ENCODE data around the gene UBQLN4.
A peak's percentile ranks its signal among the peaks of the same experiment; 100 is the strongest.

The UBQLN4 gene

DNA sequence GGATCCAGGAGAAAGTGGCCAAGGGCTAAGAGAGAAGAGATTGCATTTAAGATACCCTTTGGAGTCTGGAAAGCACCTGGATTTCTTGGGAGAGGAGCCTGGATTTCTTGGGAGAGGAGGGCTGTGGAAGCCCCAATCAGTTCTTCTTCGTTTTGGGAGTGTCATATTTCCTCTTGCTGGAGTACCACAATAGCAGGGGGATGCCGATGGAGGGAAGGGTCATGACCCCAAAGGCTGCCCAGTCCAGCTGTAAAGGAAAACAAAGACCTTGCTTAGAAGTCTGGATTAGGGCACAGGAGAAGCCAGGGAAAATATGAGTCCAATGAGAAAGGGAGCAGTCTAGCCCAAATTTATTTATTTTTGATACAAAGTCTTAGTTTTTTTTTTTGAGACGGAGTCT lies 44.2 kb downstream of the UBQLN4 start:
- DNase-seq, result no peak

DNA sequence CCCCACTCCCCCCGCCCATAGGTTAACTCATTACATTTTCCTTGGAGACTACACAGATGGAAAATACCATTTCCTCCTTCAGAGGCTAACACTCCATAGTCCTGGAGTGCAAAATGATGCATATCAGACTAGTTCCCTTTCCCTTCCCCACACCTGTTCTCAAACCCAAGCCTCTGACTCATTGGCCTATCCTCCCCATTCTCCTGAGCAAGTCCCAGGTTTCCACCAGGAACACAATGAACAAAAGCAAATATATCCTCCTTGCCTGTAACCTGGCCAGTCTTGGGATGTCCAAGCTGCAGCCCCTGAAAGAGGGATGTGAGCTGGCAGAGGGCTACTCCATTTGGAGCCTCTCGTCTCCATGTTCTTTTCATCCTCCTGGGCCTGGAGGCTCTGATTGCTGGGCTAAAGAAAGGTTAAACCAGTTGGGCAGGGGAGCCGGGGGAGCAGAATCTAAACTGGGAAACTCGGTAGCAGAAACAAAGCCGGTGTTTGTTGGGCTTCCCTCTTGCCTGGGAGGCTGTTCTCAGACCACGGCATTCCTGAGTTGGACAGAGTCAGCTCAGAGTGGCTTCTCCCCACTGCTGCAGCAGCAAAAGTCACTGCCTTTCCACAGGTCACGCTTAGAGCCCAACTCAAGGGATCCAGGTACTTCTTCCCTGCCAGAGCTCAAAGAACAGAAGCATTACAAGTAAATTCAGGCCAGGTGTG lies 46.8 kb downstream of the UBQLN4 start:
- no peak for DNase-seq

DNA sequence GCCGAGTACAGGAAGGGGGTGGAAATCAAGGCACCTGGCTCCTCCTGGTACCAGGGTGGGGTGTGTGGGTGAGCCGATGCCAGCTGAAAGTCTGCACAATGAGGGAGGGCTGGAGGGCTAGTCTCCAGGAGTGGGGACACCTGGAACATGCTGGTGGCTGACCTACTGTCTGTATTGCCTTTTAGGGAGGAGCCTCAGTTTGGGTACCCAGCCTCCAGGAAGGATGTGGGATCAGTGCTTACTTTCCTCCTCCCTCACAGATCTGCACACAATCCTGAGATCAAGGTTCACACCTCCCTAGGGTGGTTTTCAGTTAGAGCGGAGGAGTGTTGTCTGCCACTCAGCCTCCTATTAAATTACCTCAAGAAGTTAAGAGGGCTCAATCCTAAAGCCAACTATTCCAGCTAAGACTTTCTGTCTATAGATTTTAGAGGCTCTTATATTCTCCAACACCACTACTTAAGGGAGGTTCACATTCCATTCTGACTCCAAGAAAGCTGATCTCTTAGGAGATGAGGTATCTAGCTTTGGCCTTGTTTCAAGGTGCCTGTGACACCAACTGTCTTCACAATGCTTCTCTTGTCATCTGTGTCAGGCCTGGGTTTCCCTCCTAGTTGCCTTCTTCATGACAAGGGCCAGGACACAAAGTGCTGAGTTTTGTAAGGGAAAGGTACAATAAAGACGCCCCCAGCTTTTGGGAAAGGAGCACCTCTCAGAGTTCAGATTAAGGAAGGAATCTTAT lies 48.6 kb downstream of the UBQLN4 start:
- DNase-seq, result no peak

DNA sequence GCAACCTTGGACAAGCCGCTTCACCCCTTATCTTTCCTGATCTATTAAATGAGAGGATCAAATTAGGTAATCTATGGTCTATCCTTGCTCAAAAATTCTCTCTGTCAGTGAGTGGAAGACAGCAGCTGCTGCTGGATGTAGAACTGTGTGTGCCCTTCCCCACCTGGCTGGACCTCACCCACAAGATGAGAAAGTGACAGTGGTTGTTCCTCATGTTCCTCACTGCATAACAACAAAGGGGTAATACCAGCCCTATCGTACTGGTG lies 49.7 kb downstream of the UBQLN4 start:
- no peak for DNase-seq

DNA sequence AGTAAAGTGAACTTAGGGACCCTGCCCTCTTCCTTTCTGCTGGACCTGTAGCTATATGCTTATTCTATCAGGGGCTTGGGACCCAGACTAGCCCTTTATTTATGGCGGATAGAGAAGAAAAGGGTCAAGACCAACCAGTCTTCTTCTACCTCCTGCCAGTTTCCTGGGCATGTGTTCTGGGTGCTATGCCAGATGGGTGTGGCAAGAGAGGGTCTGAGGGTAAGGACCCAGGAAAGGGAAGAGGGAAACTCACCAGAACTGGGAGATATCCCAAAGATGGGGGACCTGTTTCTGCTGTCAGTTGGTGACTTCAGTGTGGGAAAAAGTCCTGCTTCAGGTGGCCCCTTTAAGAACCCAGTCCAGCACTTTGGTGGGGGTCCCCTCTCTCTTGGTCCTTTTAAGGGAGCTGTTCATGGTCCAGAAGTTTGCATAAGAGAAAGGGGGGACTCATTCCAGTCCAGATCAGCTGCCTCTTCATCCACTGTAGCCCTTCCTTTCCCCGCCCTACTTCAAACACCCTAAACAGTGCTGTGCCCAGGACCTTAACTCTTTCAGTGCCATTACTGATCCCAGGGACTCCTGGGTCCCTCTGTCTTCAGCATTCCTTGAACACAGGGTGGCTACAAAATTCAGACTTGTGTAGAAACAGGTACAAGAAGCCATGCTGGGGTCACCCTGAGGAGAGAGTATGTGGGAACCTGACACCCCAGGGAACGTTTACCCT lies 51.2 kb downstream of the UBQLN4 start:
- DNase-seq, result no peak

DNA sequence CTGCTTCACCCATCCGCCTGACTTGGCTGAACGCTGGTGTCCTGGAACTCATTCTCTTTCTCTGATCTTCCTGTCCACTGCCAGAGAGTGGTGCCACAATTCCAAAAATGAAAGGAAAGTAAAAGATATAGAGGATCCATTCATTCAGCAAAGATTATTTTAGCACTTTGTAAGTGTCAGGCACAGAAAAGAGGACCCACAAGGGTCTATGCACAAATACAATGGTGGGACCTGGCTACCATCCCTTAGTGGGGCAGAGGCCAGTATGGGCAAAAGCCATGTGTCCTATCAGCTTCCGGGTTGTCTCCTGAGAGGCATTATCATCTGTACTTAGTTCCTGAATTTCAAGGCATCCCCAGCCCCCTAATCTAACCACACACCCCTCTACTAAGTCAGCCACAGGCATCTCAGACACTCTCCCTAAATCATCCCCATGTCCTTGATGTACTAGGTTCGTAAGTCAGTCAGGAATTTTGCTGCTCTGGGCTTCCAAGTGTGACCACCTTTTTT lies 51.9 kb downstream of the UBQLN4 start:
- no peak for DNase-seq

DNA sequence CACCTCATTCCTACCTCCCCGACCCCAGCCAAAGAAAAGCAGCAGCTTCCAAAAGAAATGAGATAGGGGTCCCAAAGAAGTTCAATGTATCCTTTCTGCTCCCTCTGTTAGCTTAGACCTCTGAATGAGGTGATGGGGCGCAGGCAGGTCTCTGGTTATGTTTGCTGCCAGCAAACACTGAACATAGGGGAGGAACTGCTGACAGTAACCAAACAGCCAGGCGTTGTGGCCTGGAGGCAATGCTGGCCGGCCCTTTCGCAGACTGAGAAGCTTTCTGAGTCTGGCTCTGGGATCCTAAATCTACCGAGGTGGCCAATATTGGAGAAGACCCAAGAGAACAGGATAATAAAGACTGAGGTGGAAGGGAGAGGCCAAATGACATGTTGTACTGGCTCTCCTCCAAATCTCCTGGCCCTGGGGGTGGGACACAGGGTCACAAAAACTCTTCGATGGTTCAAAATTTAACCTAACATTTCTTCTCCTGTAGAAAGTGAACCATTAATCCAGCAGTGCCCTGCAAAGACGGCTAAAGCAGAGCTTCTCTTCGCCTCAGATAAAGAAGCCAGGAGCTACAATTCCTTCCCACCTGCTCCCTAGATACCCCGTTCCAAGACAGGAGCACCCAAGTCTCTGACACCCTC lies 52.5 kb downstream of the UBQLN4 start:
- no peak for DNase-seq

DNA sequence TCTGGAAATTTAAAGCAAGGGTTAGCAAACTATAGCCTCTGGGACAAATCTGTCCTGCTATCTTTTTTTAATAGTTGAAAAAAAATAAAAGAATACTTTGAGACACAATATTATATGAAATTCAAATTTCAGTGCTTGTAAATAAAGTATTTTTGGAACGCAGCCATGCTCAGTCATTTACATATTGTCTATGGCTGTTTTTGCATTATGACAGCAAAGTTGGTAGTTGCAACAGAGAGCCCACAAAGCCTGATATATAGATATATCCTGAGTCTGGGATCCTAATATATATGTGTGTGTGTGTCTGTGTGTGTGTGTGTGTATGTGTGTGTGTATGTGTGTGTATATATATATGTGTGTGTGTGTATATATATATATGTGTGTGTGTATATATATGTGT lies 53.6 kb downstream of the UBQLN4 start:
- no peak for DNase-seq

DNA sequence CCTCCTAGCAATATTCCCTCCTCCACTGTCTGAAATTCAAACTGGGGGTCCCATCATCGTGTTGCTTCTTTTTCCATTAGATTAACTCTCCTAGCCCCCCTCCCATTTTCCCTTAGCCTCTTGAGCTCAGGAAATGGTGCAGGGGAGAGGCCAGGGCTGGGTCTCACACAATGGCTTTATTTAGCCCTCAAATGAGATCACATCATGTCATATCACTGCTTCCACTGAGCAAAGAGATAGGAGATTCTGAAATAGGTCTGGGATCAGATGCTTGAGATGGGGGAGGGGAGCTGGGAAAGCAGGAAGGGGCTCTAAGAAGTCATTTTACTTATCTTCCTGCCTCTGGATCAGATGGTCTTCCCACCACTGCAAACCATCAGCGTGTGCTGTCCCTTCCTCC lies 57.4 kb downstream of the UBQLN4 start:
- DNase-seq, result no peak

DNA sequence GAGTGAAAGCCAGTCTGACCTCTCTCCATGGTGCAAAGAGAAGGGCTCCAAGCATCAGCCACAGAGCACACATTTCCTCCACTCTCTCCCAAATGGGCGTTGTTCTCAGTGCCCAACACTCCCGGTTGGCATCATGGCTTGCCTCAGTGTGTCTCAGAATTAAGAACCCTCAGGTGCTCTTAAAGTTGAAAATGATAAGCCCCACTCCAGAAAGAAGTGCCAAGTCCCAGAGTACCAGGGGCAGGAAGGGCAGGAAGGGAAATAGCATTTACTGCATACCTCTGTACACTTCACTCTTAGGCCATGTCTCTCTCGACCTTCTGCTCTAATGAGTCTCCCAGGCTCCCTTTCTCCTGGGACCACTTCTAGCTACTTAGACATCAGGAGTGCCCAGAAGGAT lies 60.0 kb downstream of the UBQLN4 start:
- no peak for DNase-seq

DNA sequence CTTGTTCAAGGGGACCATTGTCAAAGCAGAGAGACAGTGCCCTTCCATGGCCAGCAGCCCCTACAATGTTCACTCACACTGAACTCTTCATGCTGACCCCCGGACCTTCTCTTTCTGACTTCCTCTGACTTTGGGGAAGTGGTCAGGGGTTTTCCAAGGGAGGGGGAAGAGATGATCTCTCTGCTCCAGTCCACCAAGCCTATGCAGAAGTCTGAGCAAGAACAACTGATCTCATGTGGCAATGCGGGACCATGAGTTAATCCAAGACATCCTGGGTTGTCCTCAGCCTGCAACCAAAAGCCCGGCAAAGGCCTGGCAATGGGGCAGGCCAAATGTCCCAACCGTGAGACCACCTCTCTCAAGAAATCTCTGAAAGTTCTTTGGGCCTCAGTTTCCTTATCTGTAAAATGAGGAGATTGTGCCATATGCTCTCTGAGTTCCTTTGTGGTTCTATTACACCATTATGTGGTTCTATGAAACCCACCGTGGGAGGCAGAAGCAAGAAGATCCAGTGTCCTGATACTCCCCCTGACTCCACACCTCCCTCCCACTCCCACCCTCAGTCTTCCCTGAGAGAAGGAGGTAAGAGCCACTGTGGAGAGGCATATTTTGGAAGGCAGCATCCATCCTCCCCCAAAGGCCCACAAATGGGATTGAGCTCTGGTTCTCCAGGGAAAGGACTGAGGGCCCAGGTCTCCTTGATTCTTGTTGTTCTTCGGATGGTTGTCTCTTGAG lies 63.4 kb downstream of the UBQLN4 start:
- no peak for DNase-seq

DNA sequence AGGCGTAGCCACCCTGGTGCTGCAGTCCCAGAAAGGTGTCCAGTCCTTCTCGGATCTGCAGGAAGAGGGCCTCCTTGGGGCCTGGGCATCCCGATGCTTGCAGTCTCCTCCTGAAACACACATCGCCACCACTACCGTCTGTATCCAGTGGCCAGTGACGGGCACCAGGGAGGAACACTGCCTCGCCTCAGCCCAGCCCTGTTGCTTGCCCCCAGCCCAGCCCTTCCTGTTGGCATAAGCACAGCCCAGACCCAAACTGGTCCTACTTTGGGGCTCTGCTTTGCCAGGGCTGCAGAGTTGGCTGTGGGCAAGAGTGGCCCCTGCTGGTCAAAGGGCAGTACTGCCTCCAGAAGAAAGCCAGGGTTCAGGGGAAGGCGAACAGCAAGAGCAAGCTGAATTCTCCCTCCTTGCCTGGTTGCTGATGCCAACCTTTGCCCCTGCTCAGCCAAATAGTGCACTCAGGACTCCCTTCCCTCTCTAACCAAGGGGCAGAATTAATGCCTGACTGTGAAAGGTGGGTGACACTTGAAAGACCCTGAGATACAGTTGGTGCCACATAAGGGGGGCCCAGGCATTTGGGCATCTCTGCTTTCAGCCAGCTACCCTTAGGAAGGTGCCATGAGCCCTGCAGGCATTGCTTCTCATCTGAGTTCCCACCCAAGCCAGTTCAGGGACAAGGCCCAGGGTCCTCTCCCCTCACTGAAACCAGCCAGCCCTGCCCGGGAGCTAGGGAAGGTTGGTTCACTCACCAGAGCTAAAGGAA lies 64.2 kb downstream of the UBQLN4 start:
- DNase-seq, result peak; percentile 59
